AG08396 (cell line): ENCODE measurements around the gene CYFIP1.
"Not testable (repeated sequence)": the region's sequence is repeated elsewhere in the genome, so short reads cannot be mapped to it uniquely, and the experiment has no call there.

ENCODE experiments used
- DNase-seq: peaks from one replicate; pipeline ENCODE4 v3.0.0; 2012; ENCODE audit warnings: low spot score, mixed read lengths

CYFIP1 gene

GRCh38 chr15:22980189-22981050 lies at the start of gene CYFIP1:
TSS of gene CYFIP1 (minus strand) at chr15:22980368. CDS start at chr15:22947285, 33,083 bp downstream.
- peak; percentile 98 for DNase-seq

GRCh38 chr15:23026218-23026617 lies 46.0 kb upstream of the CYFIP1 start:
- no peak for DNase-seq

- no peak for DNase-seq
Observed at GRCh38 chr15:23022156-23022555, 42.0 kb upstream of the CYFIP1 start.

- no peak for DNase-seq
Observed at GRCh38 chr15:23014394-23015000, 34.3 kb upstream of the CYFIP1 start.

- no peak for DNase-seq
Observed at GRCh38 chr15:23013681-23014080, 33.5 kb upstream of the CYFIP1 start.

- DNase-seq: not testable (repeated sequence)
Observed at GRCh38 chr15:23012616-23013015, 32.4 kb upstream of the CYFIP1 start.

- no peak for DNase-seq
Observed at GRCh38 chr15:23003736-23004135, 23.6 kb upstream of the CYFIP1 start.

- DNase-seq: no peak
Observed at GRCh38 chr15:23002920-23003319, 22.8 kb upstream of the CYFIP1 start.

GRCh38 chr15:22995795-22996194 lies 15.6 kb upstream of the CYFIP1 start:
- no peak for DNase-seq

GRCh38 chr15:22992024-22992326 lies 11.8 kb upstream of the CYFIP1 start:
- DNase-seq: no peak

GRCh38 chr15:22989576-22990477 lies 9.7 kb upstream of the CYFIP1 start:
- DNase-seq: peak; percentile 14

- no peak for DNase-seq
Observed at GRCh38 chr15:22988811-22989210, 8.6 kb upstream of the CYFIP1 start.

- not testable (repeated sequence) for DNase-seq
Observed at GRCh38 chr15:22981931-22982330, 1.8 kb upstream of the CYFIP1 start.

- no peak for DNase-seq
Observed at GRCh38 chr15:22981051-22981840, 1.1 kb upstream of the CYFIP1 start.

- peak; percentile 79 for DNase-seq
Observed at GRCh38 chr15:22979238-22980188, 655 bp downstream of the CYFIP1 start.

- no peak for DNase-seq
Observed at GRCh38 chr15:22978691-22979237, 1.4 kb downstream of the CYFIP1 start.

- DNase-seq: no peak
Observed at GRCh38 chr15:22974745-22975144, 5.4 kb downstream of the CYFIP1 start.

- no peak for DNase-seq
Observed at GRCh38 chr15:22973987-22974386, 6.2 kb downstream of the CYFIP1 start.

GRCh38 chr15:22973286-22973685 lies 6.9 kb downstream of the CYFIP1 start:
- no peak for DNase-seq

- no peak for DNase-seq
Observed at GRCh38 chr15:22969489-22969888, 10.7 kb downstream of the CYFIP1 start.
